GM23338 (cell line): ENCODE measurements around the gene FAT1. TPM values are rescaled to one million over a fixed set of nuclear protein-coding genes. Genes with fewer than 3 reads are reported as not detected.

Experiments
- ATAC-seq: fragments of 200-7000 bp; cut with Tn5 transposase; 3 replicates; pipeline ENCODE4 v1.9.1; 2020
- DNase-seq: peaks from one replicate; pipeline ENCODE4 v3.0.0-alpha.2; 2015; ENCODE audit warnings: low spot score
- H2AFZ ChIP-seq: fragments of 200-600 bp; sonication (generic); 2 replicates; pipeline ENCODE4 v1.8.0; 2016; ENCODE audit warnings: antibody characterized with exemption, mild to moderate bottlenecking, moderate library complexity
- H3F3A ChIP-seq: fragments of 200-600 bp; sonication (generic); replicated peaks from 2 replicates; pipeline ENCODE4 v1.8.0; 2017; ENCODE audit warnings: antibody characterized with exemption, mixed run types, low read depth
- H3K27ac ChIP-seq: fragments of 200-600 bp; sonication (generic); 2 replicates; pipeline ENCODE4 v1.6.1; 2016; ENCODE audit warnings: low read depth
- H3K27me3 ChIP-seq: fragments of 200-600 bp; sonication (generic); 2 replicates; pipeline ENCODE4 v1.8.0; 2016; ENCODE audit warnings: mild to moderate bottlenecking, mixed run types, moderate library complexity; ENCODE audit not compliant: insufficient read depth
- H3K36me3 ChIP-seq: fragments of 200-600 bp; sonication (generic); 2 replicates; pipeline ENCODE4 v1.8.0; 2016; ENCODE audit warnings: mild to moderate bottlenecking; ENCODE audit not compliant: insufficient read depth
- H3K4me1 ChIP-seq: fragments of 200-600 bp; sonication (generic); 2 replicates; pipeline ENCODE4 v1.8.0; 2016; ENCODE audit warnings: mild to moderate bottlenecking, moderate library complexity; ENCODE audit not compliant: insufficient read depth
- H3K4me2 ChIP-seq: fragments of 200-600 bp; sonication (generic); 2 replicates; pipeline ENCODE4 v1.7.1; 2017; ENCODE audit warnings: mixed run types
- H3K4me3 ChIP-seq: fragments of 200-600 bp; sonication (generic); 2 replicates; pipeline ENCODE4 v1.6.1; 2016; ENCODE audit warnings: mixed run types
- H3K79me2 ChIP-seq: fragments of 200-600 bp; sonication (generic); replicated peaks from 2 replicates; pipeline ENCODE4 v1.8.0; 2017; ENCODE audit warnings: mild to moderate bottlenecking; ENCODE audit not compliant: insufficient read depth
- H3K9me2 ChIP-seq: fragments of 200-600 bp; sonication (generic); 2 replicates; pipeline ENCODE4 v1.8.0; 2017; ENCODE audit not compliant: insufficient read depth
- H4K20me1 ChIP-seq: fragments of 200-600 bp; sonication (generic); replicated peaks from 2 replicates; pipeline ENCODE4 v1.8.0; 2017; ENCODE audit warnings: mild to moderate bottlenecking; ENCODE audit not compliant: insufficient read depth
- H3K27ac Mint-ChIP-seq: 2 replicates; pipeline ENCODE4 v1.8.0; 2020; ENCODE audit warnings: inconsistent platforms, mild to moderate bottlenecking, moderate library complexity, mixed read lengths
- H3K27me3 Mint-ChIP-seq: 3 replicates; pipeline ENCODE4 v1.8.0; 2022; ENCODE audit warnings: low read depth, mild to moderate bottlenecking, moderate library complexity, mixed read lengths, inconsistent platforms; ENCODE audit not compliant: insufficient read depth, poor library complexity
- H3K36me3 Mint-ChIP-seq: 3 replicates; pipeline ENCODE4 v1.8.0; 2021; ENCODE audit warnings: low read depth, mild to moderate bottlenecking, inconsistent platforms, moderate library complexity, mixed read lengths
- H3K4me1 Mint-ChIP-seq: 3 replicates; pipeline ENCODE4 v1.8.0; 2020; ENCODE audit warnings: mild to moderate bottlenecking, inconsistent platforms, mixed read lengths
- H3K4me3 Mint-ChIP-seq: 3 replicates; pipeline ENCODE4 v1.8.0; 2021; ENCODE audit warnings: moderate library complexity, mild to moderate bottlenecking, inconsistent platforms, mixed read lengths
- H3K9me3 Mint-ChIP-seq: 3 replicates; pipeline ENCODE4 v1.8.0; 2020; ENCODE audit warnings: moderate library complexity, mild to moderate bottlenecking, inconsistent platforms, mixed read lengths
- EZH2phosphoT487 ChIP-seq: fragments of 200-600 bp; sonication (generic); IDR thresholded peaks from one replicate; pipeline ENCODE4 v1.8.1; 2018; ENCODE audit warnings: antibody characterized with exemption; ENCODE audit not compliant: unreplicated experiment
- NANOG ChIP-seq: IDR thresholded peaks from 2 replicates; pipeline ENCODE4 v1.6.1; 2016; ENCODE audit warnings: antibody characterized with exemption, borderline replicate concordance
- POLR2AphosphoS5 ChIP-seq: IDR thresholded peaks from 2 replicates; pipeline ENCODE4 v1.6.1; 2016; ENCODE audit warnings: antibody characterized with exemption, low read depth
- polyA plus RNA-seq: library from polyadenylated mRNA; unstranded; fragments of >200 nt; fragmentation: Nextera tagmentation; extraction: Ambion mirVana; gene quantifications from 2 replicates; pipeline ENCODE4 v1.2.1, GENCODE V29; 2016
- total RNA-seq: library from RNA; depleted of rRNA; stranded (reverse); fragments of >200 nt; shearing (Covaris generic); gene quantifications from 2 replicates; pipeline ENCODE4 v1.2.3, GENCODE V29; 2014
- TF ChIP-seq, protein P1 (sequence below): fragments of 250-450 bp; sonication (Bioruptor Pico); IDR thresholded peaks from 2 replicates; pipeline ENCODE4 v1.5.0; 2020; ENCODE audit warnings: mild to moderate bottlenecking, moderate library complexity
- TF ChIP-seq, protein P2 (sequence below): IDR thresholded peaks from 2 replicates; pipeline ENCODE4 v1.6.1; 2016; ENCODE audit warnings: antibody characterized with exemption
- TF ChIP-seq, protein P3 (sequence below), 2 experiments: fragments of 200-600 bp in 1 of 2; sonication (generic) in 1 of 2; conservative IDR thresholded peaks; 2 replicates each; pipeline versions ENCODE4 v1.5.1 to v1.6.1; 2016 to 2017; ENCODE audit warnings: antibody characterized with exemption in 2 of 2, low read depth in 2 of 2, mild to moderate bottlenecking in 2 of 2, moderate library complexity in 1 of 2

The FAT1 gene
- total and polyA plus RNA-seq, 2 experiments from 2014 or later = 37.6 to 137 TPM

DNA sequence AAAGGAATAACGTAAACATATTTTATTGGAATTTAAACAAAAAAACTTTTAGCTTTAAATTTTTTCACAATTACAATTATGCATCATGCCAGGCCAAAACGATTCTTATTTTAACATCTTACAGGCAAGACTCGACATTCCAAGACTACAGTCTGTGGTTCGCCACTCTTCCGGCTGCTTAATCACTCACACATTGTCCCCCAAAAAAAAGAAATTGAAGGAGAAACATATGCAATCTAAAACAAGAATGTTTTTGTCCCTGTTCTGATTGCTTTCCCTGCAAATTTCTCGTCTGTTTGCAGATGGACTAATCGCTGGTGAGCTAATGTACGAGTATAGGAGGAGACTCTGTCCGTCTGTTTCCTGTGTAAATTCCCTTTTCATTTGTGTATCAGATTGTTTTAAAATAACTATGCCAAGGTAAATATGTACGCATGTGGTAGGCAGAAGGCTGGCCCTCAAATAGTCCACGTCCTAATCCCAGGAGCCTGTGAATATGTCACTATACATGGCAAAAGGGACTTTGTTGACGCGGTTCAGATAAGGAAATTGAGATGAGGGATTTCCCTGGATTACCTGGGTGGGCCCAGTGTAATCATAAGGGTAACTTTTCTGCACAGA is 130.6 kb downstream of the FAT1 start (continued):
- TF ChIP-seq, protein P1, sequence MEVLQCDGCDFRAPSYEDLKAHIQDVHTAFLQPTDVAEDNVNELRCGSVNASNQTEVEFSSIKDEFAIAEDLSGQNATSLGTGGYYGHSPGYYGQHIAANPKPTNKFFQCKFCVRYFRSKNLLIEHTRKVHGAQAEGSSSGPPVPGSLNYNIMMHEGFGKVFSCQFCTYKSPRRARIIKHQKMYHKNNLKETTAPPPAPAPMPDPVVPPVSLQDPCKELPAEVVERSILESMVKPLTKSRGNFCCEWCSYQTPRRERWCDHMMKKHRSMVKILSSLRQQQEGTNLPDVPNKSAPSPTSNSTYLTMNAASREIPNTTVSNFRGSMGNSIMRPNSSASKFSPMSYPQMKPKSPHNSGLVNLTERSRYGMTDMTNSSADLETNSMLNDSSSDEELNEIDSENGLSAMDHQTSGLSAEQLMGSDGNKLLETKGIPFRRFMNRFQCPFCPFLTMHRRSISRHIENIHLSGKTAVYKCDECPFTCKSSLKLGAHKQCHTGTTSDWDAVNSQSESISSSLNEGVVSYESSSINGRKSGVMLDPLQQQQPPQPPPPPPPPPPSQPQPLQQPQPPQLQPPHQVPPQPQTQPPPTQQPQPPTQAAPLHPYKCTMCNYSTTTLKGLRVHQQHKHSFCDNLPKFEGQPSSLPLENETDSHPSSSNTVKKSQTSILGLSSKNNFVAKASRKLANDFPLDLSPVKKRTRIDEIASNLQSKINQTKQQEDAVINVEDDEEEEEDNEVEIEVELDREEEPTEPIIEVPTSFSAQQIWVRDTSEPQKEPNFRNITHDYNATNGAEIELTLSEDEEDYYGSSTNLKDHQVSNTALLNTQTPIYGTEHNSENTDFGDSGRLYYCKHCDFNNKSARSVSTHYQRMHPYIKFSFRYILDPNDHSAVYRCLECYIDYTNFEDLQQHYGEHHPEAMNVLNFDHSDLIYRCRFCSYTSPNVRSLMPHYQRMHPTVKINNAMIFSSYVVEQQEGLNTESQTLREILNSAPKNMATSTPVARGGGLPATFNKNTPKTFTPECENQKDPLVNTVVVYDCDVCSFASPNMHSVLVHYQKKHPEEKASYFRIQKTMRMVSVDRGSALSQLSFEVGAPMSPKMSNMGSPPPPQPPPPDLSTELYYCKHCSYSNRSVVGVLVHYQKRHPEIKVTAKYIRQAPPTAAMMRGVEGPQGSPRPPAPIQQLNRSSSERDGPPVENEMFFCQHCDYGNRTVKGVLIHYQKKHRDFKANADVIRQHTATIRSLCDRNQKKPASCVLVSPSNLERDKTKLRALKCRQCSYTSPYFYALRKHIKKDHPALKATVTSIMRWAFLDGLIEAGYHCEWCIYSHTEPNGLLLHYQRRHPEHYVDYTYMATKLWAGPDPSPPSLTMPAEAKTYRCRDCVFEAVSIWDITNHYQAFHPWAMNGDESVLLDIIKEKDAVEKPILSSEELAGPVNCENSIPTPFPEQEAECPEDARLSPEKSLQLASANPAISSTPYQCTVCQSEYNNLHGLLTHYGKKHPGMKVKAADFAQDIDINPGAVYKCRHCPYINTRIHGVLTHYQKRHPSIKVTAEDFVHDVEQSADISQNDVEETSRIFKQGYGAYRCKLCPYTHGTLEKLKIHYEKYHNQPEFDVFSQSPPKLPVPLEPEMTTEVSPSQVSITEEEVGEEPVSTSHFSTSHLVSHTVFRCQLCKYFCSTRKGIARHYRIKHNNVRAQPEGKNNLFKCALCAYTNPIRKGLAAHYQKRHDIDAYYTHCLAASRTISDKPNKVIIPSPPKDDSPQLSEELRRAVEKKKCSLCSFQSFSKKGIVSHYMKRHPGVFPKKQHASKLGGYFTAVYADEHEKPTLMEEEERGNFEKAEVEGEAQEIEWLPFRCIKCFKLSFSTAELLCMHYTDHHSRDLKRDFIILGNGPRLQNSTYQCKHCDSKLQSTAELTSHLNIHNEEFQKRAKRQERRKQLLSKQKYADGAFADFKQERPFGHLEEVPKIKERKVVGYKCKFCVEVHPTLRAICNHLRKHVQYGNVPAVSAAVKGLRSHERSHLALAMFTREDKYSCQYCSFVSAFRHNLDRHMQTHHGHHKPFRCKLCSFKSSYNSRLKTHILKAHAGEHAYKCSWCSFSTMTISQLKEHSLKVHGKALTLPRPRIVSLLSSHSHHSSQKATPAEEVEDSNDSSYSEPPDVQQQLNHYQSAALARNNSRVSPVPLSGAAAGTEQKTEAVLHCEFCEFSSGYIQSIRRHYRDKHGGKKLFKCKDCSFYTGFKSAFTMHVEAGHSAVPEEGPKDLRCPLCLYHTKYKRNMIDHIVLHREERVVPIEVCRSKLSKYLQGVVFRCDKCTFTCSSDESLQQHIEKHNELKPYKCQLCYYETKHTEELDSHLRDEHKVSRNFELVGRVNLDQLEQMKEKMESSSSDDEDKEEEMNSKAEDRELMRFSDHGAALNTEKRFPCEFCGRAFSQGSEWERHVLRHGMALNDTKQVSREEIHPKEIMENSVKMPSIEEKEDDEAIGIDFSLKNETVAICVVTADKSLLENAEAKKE (CRISPR knock-in tag) = no peak
- TF ChIP-seq, protein P2, sequence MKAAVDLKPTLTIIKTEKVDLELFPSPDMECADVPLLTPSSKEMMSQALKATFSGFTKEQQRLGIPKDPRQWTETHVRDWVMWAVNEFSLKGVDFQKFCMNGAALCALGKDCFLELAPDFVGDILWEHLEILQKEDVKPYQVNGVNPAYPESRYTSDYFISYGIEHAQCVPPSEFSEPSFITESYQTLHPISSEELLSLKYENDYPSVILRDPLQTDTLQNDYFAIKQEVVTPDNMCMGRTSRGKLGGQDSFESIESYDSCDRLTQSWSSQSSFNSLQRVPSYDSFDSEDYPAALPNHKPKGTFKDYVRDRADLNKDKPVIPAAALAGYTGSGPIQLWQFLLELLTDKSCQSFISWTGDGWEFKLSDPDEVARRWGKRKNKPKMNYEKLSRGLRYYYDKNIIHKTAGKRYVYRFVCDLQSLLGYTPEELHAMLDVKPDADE = no peak

DNA sequence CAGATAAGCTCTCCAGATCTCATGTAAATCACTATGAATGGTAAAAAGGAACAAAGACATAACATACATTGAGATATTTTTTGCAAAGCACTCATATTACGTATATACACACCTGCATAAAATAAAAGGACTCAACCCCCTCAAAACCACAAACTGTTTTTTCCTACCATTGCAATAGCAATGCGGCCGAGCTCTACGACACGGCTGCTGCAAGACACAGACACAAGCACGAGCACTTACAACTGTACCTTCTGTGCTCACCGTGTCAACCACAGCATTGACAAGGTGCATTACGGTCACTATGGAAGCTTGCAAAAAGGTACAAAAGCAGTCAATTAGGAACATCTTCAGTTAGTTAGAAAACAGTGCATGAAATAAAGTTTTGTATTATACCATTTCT is 131.2 kb downstream of the FAT1 start:
- Mint-ChIP-seq H3K27ac (no peak overlapping the region), H3K9me3 (no peaks in the 10 kb centered on the region), H3K27me3 (peaks cover 6% of the 10 kb centered on the region), H3K36me3 (peaks cover 63% of the 10 kb centered on the region), H3K4me1 (peaks cover 10% of the 10 kb centered on the region; the same call in 2 of the 3 replicates), H3K4me3 (no peak overlapping the region)
- no peak overlapping the region for H3K27ac ChIP-seq
- H3K4me3 ChIP-seq = no peak overlapping the region
- no peak for DNase-seq
- H3K36me3 ChIP-seq = peaks cover 23% of the 10 kb centered on the region
- no peaks in the 10 kb centered on the region for H3K79me2 ChIP-seq
- H4K20me1 ChIP-seq = no peaks in the 10 kb centered on the region
- no peak for ATAC-seq
- no peak overlapping the region for H3K4me2 ChIP-seq
- no peak overlapping the region for H2AFZ ChIP-seq
- H3K4me1 ChIP-seq = no peaks in the 10 kb centered on the region; the same call in 1 of the 2 replicates
- no peaks in the 10 kb centered on the region for H3K9me2 ChIP-seq
- no peaks in the 10 kb centered on the region for H3K27me3 ChIP-seq
- H3F3A ChIP-seq = no peaks in the 10 kb centered on the region
- TF ChIP-seq, protein P3, sequence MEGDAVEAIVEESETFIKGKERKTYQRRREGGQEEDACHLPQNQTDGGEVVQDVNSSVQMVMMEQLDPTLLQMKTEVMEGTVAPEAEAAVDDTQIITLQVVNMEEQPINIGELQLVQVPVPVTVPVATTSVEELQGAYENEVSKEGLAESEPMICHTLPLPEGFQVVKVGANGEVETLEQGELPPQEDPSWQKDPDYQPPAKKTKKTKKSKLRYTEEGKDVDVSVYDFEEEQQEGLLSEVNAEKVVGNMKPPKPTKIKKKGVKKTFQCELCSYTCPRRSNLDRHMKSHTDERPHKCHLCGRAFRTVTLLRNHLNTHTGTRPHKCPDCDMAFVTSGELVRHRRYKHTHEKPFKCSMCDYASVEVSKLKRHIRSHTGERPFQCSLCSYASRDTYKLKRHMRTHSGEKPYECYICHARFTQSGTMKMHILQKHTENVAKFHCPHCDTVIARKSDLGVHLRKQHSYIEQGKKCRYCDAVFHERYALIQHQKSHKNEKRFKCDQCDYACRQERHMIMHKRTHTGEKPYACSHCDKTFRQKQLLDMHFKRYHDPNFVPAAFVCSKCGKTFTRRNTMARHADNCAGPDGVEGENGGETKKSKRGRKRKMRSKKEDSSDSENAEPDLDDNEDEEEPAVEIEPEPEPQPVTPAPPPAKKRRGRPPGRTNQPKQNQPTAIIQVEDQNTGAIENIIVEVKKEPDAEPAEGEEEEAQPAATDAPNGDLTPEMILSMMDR (conservative IDR thresholded peaks at IDR 0.05; ENCODE audit: low read depth in 2 of 2) = no peak
- TF ChIP-seq POLR2AphosphoS5 (no peak), NANOG (no peak), EZH2phosphoT487 (no peak)
- TF ChIP-seq, protein P1 (CRISPR knock-in tag) = no peak
